ENCODE data around the gene LY6G6F.

LY6G6F gene

GRCh38 chr6:31722173-31722572, 15.5 kb downstream of the LY6G6F start:
- no peak overlapping the region for H2BK120ac ChIP-seq (ENCODE audit: insufficient read depth, low read length, poor library complexity)
- no peak overlapping the region for H3K23ac ChIP-seq (ENCODE audit: low read length)
- H3K4ac ChIP-seq (ENCODE audit: low read depth, low read length) = no peak overlapping the region
- no peak overlapping the region for H2BK12ac ChIP-seq (ENCODE audit: low read length)
- H2AK5ac ChIP-seq (ENCODE audit: low read length) = no peak overlapping the region
- H4K8ac ChIP-seq (ENCODE audit: low read depth, low read length) = no peak overlapping the region
- no peaks in the 10 kb centered on the region for H3K9me3 ChIP-seq (ENCODE audit: insufficient read depth, low read depth, low read length)
- H3K14ac ChIP-seq (ENCODE audit: low read length) = no peak overlapping the region
- no peak overlapping the region for H3K4me3 ChIP-seq (ENCODE audit: low read depth, low read length)
- H3K4me2 ChIP-seq (ENCODE audit: low read length) = no peak overlapping the region
- H4K12ac ChIP-seq (ENCODE audit: low read depth, low read length) = no peak overlapping the region
- H3K27ac ChIP-seq (ENCODE audit: low read depth, low read length) = no peak overlapping the region
- WGBS (ENCODE audit: extremely low coverage, insufficient coverage, insufficient read length) = no CpG with 5 or more reads among the region's 3 CpGs
- H3K79me2 ChIP-seq (ENCODE audit: control insufficient read depth, insufficient read depth, low read length, poor library complexity) = no peaks in the 10 kb centered on the region
- no peak overlapping the region for H3K18ac ChIP-seq (ENCODE audit: low read length)
- no peak overlapping the region for H3K9ac ChIP-seq (ENCODE audit: low read length)
- H3K4me1 ChIP-seq (ENCODE audit: control insufficient read depth in 1 of 2, insufficient read depth in 2 of 2, low read length in 2 of 2) = peaks cover 17 to 23% of the 10 kb centered on the region in 2 experiments
- peaks cover 3% of the 10 kb centered on the region for H3K79me1 ChIP-seq (ENCODE audit: low read length)
- no peaks in the 10 kb centered on the region for H3K27me3 ChIP-seq (ENCODE audit: insufficient read depth, low read length)
- no peak overlapping the region for H4K91ac ChIP-seq (ENCODE audit: low read depth, low read length)
- no peak overlapping the region for H2AFZ ChIP-seq (ENCODE audit: insufficient read depth, low read length, poor library complexity)
- no peak overlapping the region for H2BK5ac ChIP-seq (ENCODE audit: low read depth, low read length, poor library complexity)
- no peak for DNase-seq
- H3K36me3 ChIP-seq (ENCODE audit: control insufficient read depth in 1 of 2, insufficient read depth in 2 of 2, low read length in 2 of 2) = peaks cover 4 to 16% of the 10 kb centered on the region in 2 experiments

- Histone ChIP-seq H3K4ac (ENCODE audit: low read depth, low read length) (no peak within 1 kb of the TSS), H3K9ac (ENCODE audit: low read length) (no peak within 1 kb of the TSS), H3K4me2 (ENCODE audit: low read length) (no peak within 1 kb of the TSS), H3K4me3 (ENCODE audit: low read depth, low read length) (no peak within 1 kb of the TSS), H2AFZ (ENCODE audit: insufficient read depth, low read length, poor library complexity) (no peak within 1 kb of the TSS), H4K91ac (ENCODE audit: low read depth, low read length) (no peak within 1 kb of the TSS), H3K4me1 (ENCODE audit: control insufficient read depth in 1 of 2, insufficient read depth in 2 of 2, low read length in 2 of 2) (peaks cover 7 to 12% of the 10 kb centered on the region in 2 experiments), H3K9me3 (ENCODE audit: insufficient read depth, low read depth, low read length) (no peaks in the 10 kb centered on the region), H3K27me3 (ENCODE audit: insufficient read depth, low read length) (no peaks in the 10 kb centered on the region), H3K79me2 (ENCODE audit: control insufficient read depth, insufficient read depth, low read length, poor library complexity) (no peaks in the 10 kb centered on the region), H3K79me1 (ENCODE audit: low read length) (no peaks in the 10 kb centered on the region), H4K12ac (ENCODE audit: low read depth, low read length) (no peak within 1 kb of the TSS), H2AK5ac (ENCODE audit: low read length) (no peak within 1 kb of the TSS), H3K14ac (ENCODE audit: low read length) (no peak within 1 kb of the TSS), H3K18ac (ENCODE audit: low read length) (no peak within 1 kb of the TSS), H2BK5ac (ENCODE audit: low read depth, low read length, poor library complexity) (no peak within 1 kb of the TSS), H2BK120ac (ENCODE audit: insufficient read depth, low read length, poor library complexity) (no peak within 1 kb of the TSS), H3K27ac (ENCODE audit: low read depth, low read length) (no peak within 1 kb of the TSS), H3K36me3 (ENCODE audit: control insufficient read depth in 1 of 2, insufficient read depth in 2 of 2, low read length in 2 of 2) (peaks cover 15 to 29% of the 10 kb centered on the region in 2 experiments), H2BK12ac (ENCODE audit: low read length) (no peak within 1 kb of the TSS), H3K23ac (ENCODE audit: low read length) (no peak within 1 kb of the TSS), H4K8ac (ENCODE audit: low read depth, low read length) (no peak within 1 kb of the TSS)
- WGBS (ENCODE audit: extremely low coverage, insufficient coverage, insufficient read length) = no CpG with 5 or more reads among the region's 46 CpGs
- DNase-seq = no peak
Observed at GRCh38 chr6:31723245-31723979, 16.7 kb downstream of the LY6G6F start, which contains the start of gene MPIG6B. Gene MPIG6B, plus strand, starts transcription at chr6:31723373. Its CDS starts 11 bp downstream, at chr6:31723384.

GRCh38 chr6:31723980-31724691, 17.5 kb downstream of the LY6G6F start:
- no peak overlapping the region for H2AK5ac ChIP-seq (ENCODE audit: low read length)
- no CpG with 5 or more reads among the region's 25 CpGs for WGBS (ENCODE audit: extremely low coverage, insufficient coverage, insufficient read length)
- no peak overlapping the region for H4K8ac ChIP-seq (ENCODE audit: low read depth, low read length)
- H3K4ac ChIP-seq (ENCODE audit: low read depth, low read length) = no peak overlapping the region
- peaks cover 7 to 12% of the 10 kb centered on the region in 2 experiments for H3K4me1 ChIP-seq (ENCODE audit: control insufficient read depth in 1 of 2, insufficient read depth in 2 of 2, low read length in 2 of 2)
- no peaks in the 10 kb centered on the region for H3K27me3 ChIP-seq (ENCODE audit: insufficient read depth, low read length)
- H4K12ac ChIP-seq (ENCODE audit: low read depth, low read length) = no peak overlapping the region
- no peak overlapping the region for H3K14ac ChIP-seq (ENCODE audit: low read length)
- no peaks in the 10 kb centered on the region for H3K9me3 ChIP-seq (ENCODE audit: insufficient read depth, low read depth, low read length)
- H3K36me3 ChIP-seq (ENCODE audit: control insufficient read depth in 1 of 2, insufficient read depth in 2 of 2, low read length in 2 of 2) = peaks cover 19 to 33% of the 10 kb centered on the region in 2 experiments
- DNase-seq = no peak
- no peak overlapping the region for H3K23ac ChIP-seq (ENCODE audit: low read length)
- no peak overlapping the region for H2BK120ac ChIP-seq (ENCODE audit: insufficient read depth, low read length, poor library complexity)
- no peak overlapping the region for H4K91ac ChIP-seq (ENCODE audit: low read depth, low read length)
- no peak overlapping the region for H2BK5ac ChIP-seq (ENCODE audit: low read depth, low read length, poor library complexity)
- no peak overlapping the region for H3K27ac ChIP-seq (ENCODE audit: low read depth, low read length)
- H3K79me1 ChIP-seq (ENCODE audit: low read length) = no peaks in the 10 kb centered on the region
- no peak overlapping the region for H2BK12ac ChIP-seq (ENCODE audit: low read length)
- peaks cover 3% of the 10 kb centered on the region for H3K79me2 ChIP-seq (ENCODE audit: control insufficient read depth, insufficient read depth, low read length, poor library complexity)
- H3K4me3 ChIP-seq (ENCODE audit: low read depth, low read length) = no peak overlapping the region
- no peak overlapping the region for H3K4me2 ChIP-seq (ENCODE audit: low read length)
- no peak overlapping the region for H3K9ac ChIP-seq (ENCODE audit: low read length)
- no peak overlapping the region for H3K18ac ChIP-seq (ENCODE audit: low read length)
- H2AFZ ChIP-seq (ENCODE audit: insufficient read depth, low read length, poor library complexity) = no peak overlapping the region

GRCh38 chr6:31725502-31726350, 19.1 kb downstream of the LY6G6F start:
- Histone ChIP-seq H3K23ac (ENCODE audit: low read length) (no peak overlapping the region), H3K9me3 (ENCODE audit: insufficient read depth, low read depth, low read length) (no peaks in the 10 kb centered on the region), H4K8ac (ENCODE audit: low read depth, low read length) (no peak overlapping the region), H2AFZ (ENCODE audit: insufficient read depth, low read length, poor library complexity) (no peak overlapping the region), H3K18ac (ENCODE audit: low read length) (no peak overlapping the region), H3K9ac (ENCODE audit: low read length) (no peak overlapping the region), H3K36me3 (ENCODE audit: control insufficient read depth in 1 of 2, insufficient read depth in 2 of 2, low read length in 2 of 2) (peaks cover 21 to 36% of the 10 kb centered on the region in 2 experiments), H3K14ac (ENCODE audit: low read length) (no peak overlapping the region), H3K79me2 (ENCODE audit: control insufficient read depth, insufficient read depth, low read length, poor library complexity) (peaks cover 6% of the 10 kb centered on the region), H2BK120ac (ENCODE audit: insufficient read depth, low read length, poor library complexity) (no peak overlapping the region), H3K4me1 (ENCODE audit: control insufficient read depth in 1 of 2, insufficient read depth in 2 of 2, low read length in 2 of 2) (peaks cover 6 to 7% of the 10 kb centered on the region in 2 experiments), H2BK5ac (ENCODE audit: low read depth, low read length, poor library complexity) (no peak overlapping the region), H3K79me1 (ENCODE audit: low read length) (peaks cover 7% of the 10 kb centered on the region), H3K27ac (ENCODE audit: low read depth, low read length) (no peak overlapping the region), H3K4me3 (ENCODE audit: low read depth, low read length) (no peak overlapping the region), H2BK12ac (ENCODE audit: low read length) (no peak overlapping the region), H4K12ac (ENCODE audit: low read depth, low read length) (no peak overlapping the region), H3K27me3 (ENCODE audit: insufficient read depth, low read length) (no peaks in the 10 kb centered on the region), H2AK5ac (ENCODE audit: low read length) (no peak overlapping the region), H3K4me2 (ENCODE audit: low read length) (no peak overlapping the region), H4K91ac (ENCODE audit: low read depth, low read length) (no peak overlapping the region), H3K4ac (ENCODE audit: low read depth, low read length) (no peak overlapping the region)
- no CpG with 5 or more reads among the region's 12 CpGs for WGBS (ENCODE audit: extremely low coverage, insufficient coverage, insufficient read length)
- DNase-seq = peak in 1 of 2 donors; percentile 29

All from trophoblast cell (in vitro differentiated cells and primary cell).